HCT116 (cell line): Measurements from ENCODE around the gene KIRREL3. TPM values are rescaled to one million over a fixed set of nuclear protein-coding genes. Genes with fewer than 3 reads are reported as not detected.

Source experiments
- ATAC-seq: fragments of 200-7000 bp; cut with Tn5 transposase; 2 replicates; pipeline ENCODE4 v1.9.1; 2020; ENCODE audit warnings: mild to moderate bottlenecking, moderate library complexity
- BruUV-seq: library from RNA; stranded (reverse); fragments of 400-500 nt; replicated peaks from 2 replicates; lab custom pipeline; 2021; lab: Mats Ljungman, UMichigan
- CTCF ChIA-PET: fragments of 300-600 bp; sonication (Branson Sonifier 250); formaldehyde crosslinking; loops from one replicate; lab custom pipeline; 2021; ENCODE audit warnings: antibody characterized with exemption; lab: Charles Lee
- POLR2A ChIA-PET: fragments of 300-600, 350-600 bp; sonication (Branson Sonifier 250); formaldehyde crosslinking; loops from one replicate; lab custom pipeline; 2021; ENCODE audit warnings: antibody characterized with exemption; lab: Charles Lee
- RAD21 ChIA-PET, 2 experiments: fragments of 300-600 bp; sonication (Branson Sonifier 250); formaldehyde crosslinking; loops; one replicate each; lab custom pipeline; 2023; ENCODE audit warnings: low total read pairs in 2 of 2; ENCODE audit not compliant: uncharacterized antibody in 2 of 2, unreplicated experiment in 2 of 2, low non-redundant PET in 1 of 2; lab: Charles Lee
- DNase-seq: peaks from one replicate; pipeline ENCODE4 v3.0.0-alpha.2; 2010; ENCODE audit warnings: low read depth, low spot score
- H2AFZ ChIP-seq: fragments of 200-600 bp; shearing (Covaris generic), sonication (generic); 2 replicates; pipeline ENCODE4 v1.6.1; 2017; ENCODE audit warnings: low read depth, mixed run types, mixed read lengths, antibody characterized with exemption, low read length; ENCODE audit not compliant: poor library complexity, severe bottlenecking
- H3K27ac ChIP-seq: 2 replicates; pipeline ENCODE4 v1.5.1; 2012; ENCODE audit warnings: low read depth, low read length
- H3K27me3 ChIP-seq: fragments of 200-600 bp; sonication (generic); 2 replicates; pipeline ENCODE4 v1.6.1; 2016; ENCODE audit warnings: mixed run types, low read length, mixed read lengths; ENCODE audit not compliant: insufficient read depth
- H3K36me3 ChIP-seq, 2 experiments: fragments of 200-500 bp in 1 of 2; fragments of 200-600 bp in 1 of 2; sonication (Bioruptor generic) in 1 of 2; sonication (generic) in 1 of 2; 2 replicates each; pipeline versions ENCODE4 v1.5.1 to v1.6.1; 2014 to 2016; ENCODE audit warnings: low read length in 2 of 2, inconsistent platforms in 1 of 2, mixed read lengths in 1 of 2, mixed run types in 1 of 2; ENCODE audit not compliant: insufficient read depth in 2 of 2, control insufficient read depth in 1 of 2
- H3K4me1 ChIP-seq, 2 experiments: fragments of 200-600 bp in 1 of 2; sonication (generic) in 1 of 2; 2 replicates each; pipeline versions ENCODE4 v1.5.1 to v1.6.1; 2012 to 2017; ENCODE audit warnings: low read length in 2 of 2, inconsistent platforms in 1 of 2, mild to moderate bottlenecking in 1 of 2, mixed read lengths in 1 of 2, mixed run types in 1 of 2, moderate library complexity in 1 of 2; ENCODE audit not compliant: insufficient read depth in 2 of 2, control insufficient read depth in 1 of 2
- H3K4me2 ChIP-seq: fragments of 200-600 bp; sonication (generic); 2 replicates; pipeline ENCODE4 v1.6.1; 2017; ENCODE audit warnings: mixed run types, low read length, mixed read lengths
- H3K4me3 ChIP-seq, 2 experiments: fragments of 200-600 bp in 1 of 2; sonication (generic) in 1 of 2; replicated peaks in 1 of 2; 2 replicates each; pipeline ENCODE4 v1.5.1; 2011 to 2016; ENCODE audit warnings: low read length in 2 of 2, control low read depth in 1 of 2, low read depth in 1 of 2, mild to moderate bottlenecking in 1 of 2, mixed read lengths in 1 of 2, mixed run types in 1 of 2
- H3K79me2 ChIP-seq: fragments of 200-600 bp; sonication (generic); 2 replicates; pipeline ENCODE4 v1.6.1; 2017; ENCODE audit warnings: mild to moderate bottlenecking, mixed run types, low read length, moderate library complexity, mixed read lengths; ENCODE audit not compliant: insufficient read depth
- H3K9ac ChIP-seq: fragments of 200-600 bp; sonication (generic); 2 replicates; pipeline ENCODE4 v1.6.1; 2016; ENCODE audit warnings: low read length, mixed read lengths
- H3K9me2 ChIP-seq: fragments of 200-600 bp; sonication (generic), shearing (Covaris generic); 2 replicates; pipeline ENCODE4 v1.6.1; 2017; ENCODE audit warnings: mixed run types, mild to moderate bottlenecking, moderate library complexity; ENCODE audit not compliant: insufficient read depth
- H3K9me3 ChIP-seq, 2 experiments: fragments of 200-500 bp in 1 of 2; fragments of 200-600 bp in 1 of 2; sonication (Bioruptor generic) in 1 of 2; sonication (generic) in 1 of 2; 2 replicates each; pipeline ENCODE4 v1.6.1; 2014 to 2017; ENCODE audit warnings: low read length in 2 of 2, mixed read lengths in 2 of 2, inconsistent platforms in 1 of 2, low read depth in 1 of 2, mild to moderate bottlenecking in 1 of 2, mixed run types in 1 of 2, moderate library complexity in 1 of 2; ENCODE audit not compliant: control insufficient read depth in 1 of 2, insufficient read depth in 1 of 2
- H4K20me1 ChIP-seq: fragments of 200-600 bp; sonication (generic), shearing (Covaris generic); 2 replicates; pipeline ENCODE4 v1.6.1; 2017; ENCODE audit warnings: mixed run types, mild to moderate bottlenecking, moderate library complexity; ENCODE audit not compliant: insufficient read depth
- CBX3 ChIP-seq: IDR thresholded peaks from 2 replicates; pipeline ENCODE4 v1.6.1; 2012; ENCODE audit warnings: low read depth
- EZH2 ChIP-seq: fragments of 200-600 bp; sonication (generic); IDR thresholded peaks from 2 replicates; pipeline ENCODE4 v1.6.1; 2017; ENCODE audit warnings: antibody characterized with exemption, mixed run types
- FOSL1 ChIP-seq: IDR thresholded peaks from 2 replicates; pipeline ENCODE4 v1.6.1; 2012; ENCODE audit warnings: low read depth
- JUND ChIP-seq: IDR thresholded peaks from 2 replicates; pipeline ENCODE4 v1.6.1; 2012
- POLR2A ChIP-seq: IDR thresholded peaks from 2 replicates; pipeline ENCODE4 v1.7.0; 2011; ENCODE audit warnings: borderline replicate concordance; ENCODE audit not compliant: insufficient read depth, insufficient read length; ENCODE audit errors: extremely low read depth
- POLR2AphosphoS5 ChIP-seq: IDR thresholded peaks from 2 replicates; pipeline ENCODE4 v1.6.1; 2011; ENCODE audit warnings: mild to moderate bottlenecking, low read depth, low read length, moderate library complexity
- RAD21 ChIP-seq: IDR thresholded peaks from 2 replicates; pipeline ENCODE4 v1.6.1; 2012; ENCODE audit warnings: low read depth, mild to moderate bottlenecking
- SIN3A ChIP-seq: IDR thresholded peaks from 2 replicates; pipeline ENCODE4 v1.6.1; 2012; ENCODE audit warnings: low read depth
- SP1 ChIP-seq: IDR thresholded peaks from 2 replicates; pipeline ENCODE4 v1.6.1; 2012; ENCODE audit warnings: low read depth
- SRF ChIP-seq: IDR thresholded peaks from 2 replicates; pipeline ENCODE4 v1.6.1; 2012; ENCODE audit warnings: low read depth
- YY1 ChIP-seq: IDR thresholded peaks from 2 replicates; pipeline ENCODE4 v1.6.1; 2011; ENCODE audit warnings: low read length, low read depth, moderate library complexity, mild to moderate bottlenecking; ENCODE audit not compliant: insufficient replicate concordance; ENCODE audit errors: extremely low read depth
- ZNF274 ChIP-seq: fragments of 200-500 bp; sonication (Bioruptor generic); IDR thresholded peaks from 2 replicates; pipeline ENCODE4 v1.6.1; 2014; ENCODE audit warnings: mild to moderate bottlenecking, low read depth, low read length, inconsistent platforms
- intact Hi-C: fragments of 100-400 bp; cut with micrococcal nuclease; formaldehyde crosslinking; loops from 2 replicates; pipeline ENCODE4 v1.10.0; 2022
- total RNA-seq: library from RNA; stranded (reverse); gene quantifications from one replicate; pipeline ENCODE4 v1.2.1, GENCODE V29; 2021; ENCODE audit not compliant: unreplicated experiment
- TF ChIP-seq, protein P1 (sequence below): IDR thresholded peaks from 2 replicates; pipeline ENCODE4 v1.6.1; 2012
- TF ChIP-seq, protein P2 (sequence below): IDR thresholded peaks from 2 replicates; pipeline ENCODE4 v1.6.1; 2012; ENCODE audit warnings: low read depth
- TF ChIP-seq, protein P3 (sequence below): IDR thresholded peaks from 2 replicates; pipeline ENCODE4 v1.6.1; 2012
- TF ChIP-seq, protein P4 (sequence below), 3 experiments: fragments of 200-600 bp in 1 of 3; sonication (generic) in 1 of 3; IDR thresholded peaks in 2 of 3; conservative IDR thresholded peaks in 1 of 3; 2 replicates each; pipeline ENCODE4 v1.5.1; 2012 to 2017; ENCODE audit warnings: low read depth in 2 of 3, low read length in 2 of 3, antibody characterized with exemption in 1 of 3, borderline replicate concordance in 1 of 3, control low read depth in 1 of 3, mild to moderate bottlenecking in 1 of 3, mixed read lengths in 1 of 3, mixed run types in 1 of 3, moderate library complexity in 1 of 3; ENCODE audit not compliant: insufficient read depth in 1 of 3
- TF ChIP-seq, protein P5 (sequence below): IDR thresholded peaks from 2 replicates; pipeline ENCODE4 v1.6.1; 2011; ENCODE audit warnings: mild to moderate bottlenecking, low read length, moderate library complexity; ENCODE audit not compliant: insufficient replicate concordance; ENCODE audit errors: extremely low read depth

KIRREL3 gene
- total RNA-seq, 1 experiment from 2014 or later = not detected

DNA sequence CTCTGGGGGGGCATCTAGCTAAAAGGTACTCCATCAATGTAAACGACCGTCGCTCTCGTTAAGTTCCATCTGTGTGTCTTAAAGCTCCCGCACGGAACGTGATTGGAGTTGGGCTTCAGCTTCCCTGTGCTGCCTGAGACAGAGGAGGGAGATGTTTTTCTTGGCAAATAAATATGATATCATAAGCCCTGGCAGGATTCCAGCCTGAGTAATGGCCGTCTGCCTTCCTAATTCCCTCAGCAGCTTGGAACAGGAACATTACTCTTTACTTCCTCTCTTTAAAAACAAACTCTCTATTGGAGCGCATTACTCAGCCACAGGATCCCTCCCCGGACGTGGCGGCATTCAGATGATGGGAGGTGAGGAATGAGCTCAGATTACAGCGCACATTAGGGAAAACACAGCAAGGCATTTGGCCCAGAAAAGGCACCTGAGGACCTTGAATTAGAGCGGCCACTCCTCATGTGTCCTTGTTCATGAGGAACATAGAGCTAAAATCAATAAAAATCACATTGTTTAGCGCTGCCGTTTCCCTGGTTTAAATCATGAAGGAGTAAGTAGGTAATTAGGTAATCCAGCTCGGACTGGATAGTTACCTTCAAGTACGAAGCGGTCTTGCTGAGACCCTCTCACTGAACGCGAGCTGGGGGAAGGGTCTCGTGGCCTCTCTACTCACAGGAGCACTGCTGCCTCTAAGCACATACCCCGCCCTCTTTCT, 414.6 kb downstream of the KIRREL3 start:
- Histone ChIP-seq H3K9me3 (no peaks in the 10 kb centered on the region), H2AFZ (no peak overlapping the region), H3K4me1 (no peaks in the 10 kb centered on the region), H3K79me2 (no peaks in the 10 kb centered on the region), H3K9me2 (no peaks in the 10 kb centered on the region), H3K4me3 (no peak overlapping the region), H3K27me3 (peaks cover 16% of the 10 kb centered on the region; the same call in 1 of the 2 replicates), H4K20me1 (no peaks in the 10 kb centered on the region), H3K36me3 (no peaks in the 10 kb centered on the region), H3K27ac (no peak overlapping the region), H3K4me2 (no peak overlapping the region), H3K9ac (no peak overlapping the region)
- DNase-seq (no peak), ATAC-seq (no peak)
- POLR2A ChIA-PET = no interaction called here
- RAD21 ChIA-PET = no interaction called here
- intact Hi-C loops = no loop called here
- no peak for TF ChIP-seq EZH2
- TF ChIP-seq POLR2AphosphoS5 = no peak
- TF ChIP-seq SRF = no peak
- TF ChIP-seq, protein P1, sequence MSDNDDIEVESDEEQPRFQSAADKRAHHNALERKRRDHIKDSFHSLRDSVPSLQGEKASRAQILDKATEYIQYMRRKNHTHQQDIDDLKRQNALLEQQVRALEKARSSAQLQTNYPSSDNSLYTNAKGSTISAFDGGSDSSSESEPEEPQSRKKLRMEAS = no peak
- no peak for TF ChIP-seq POLR2A
- no peak for TF ChIP-seq FOSL1
- no peak for TF ChIP-seq YY1
- no peak for TF ChIP-seq JUND
- TF ChIP-seq SIN3A = no peak
- TF ChIP-seq, protein P2, sequence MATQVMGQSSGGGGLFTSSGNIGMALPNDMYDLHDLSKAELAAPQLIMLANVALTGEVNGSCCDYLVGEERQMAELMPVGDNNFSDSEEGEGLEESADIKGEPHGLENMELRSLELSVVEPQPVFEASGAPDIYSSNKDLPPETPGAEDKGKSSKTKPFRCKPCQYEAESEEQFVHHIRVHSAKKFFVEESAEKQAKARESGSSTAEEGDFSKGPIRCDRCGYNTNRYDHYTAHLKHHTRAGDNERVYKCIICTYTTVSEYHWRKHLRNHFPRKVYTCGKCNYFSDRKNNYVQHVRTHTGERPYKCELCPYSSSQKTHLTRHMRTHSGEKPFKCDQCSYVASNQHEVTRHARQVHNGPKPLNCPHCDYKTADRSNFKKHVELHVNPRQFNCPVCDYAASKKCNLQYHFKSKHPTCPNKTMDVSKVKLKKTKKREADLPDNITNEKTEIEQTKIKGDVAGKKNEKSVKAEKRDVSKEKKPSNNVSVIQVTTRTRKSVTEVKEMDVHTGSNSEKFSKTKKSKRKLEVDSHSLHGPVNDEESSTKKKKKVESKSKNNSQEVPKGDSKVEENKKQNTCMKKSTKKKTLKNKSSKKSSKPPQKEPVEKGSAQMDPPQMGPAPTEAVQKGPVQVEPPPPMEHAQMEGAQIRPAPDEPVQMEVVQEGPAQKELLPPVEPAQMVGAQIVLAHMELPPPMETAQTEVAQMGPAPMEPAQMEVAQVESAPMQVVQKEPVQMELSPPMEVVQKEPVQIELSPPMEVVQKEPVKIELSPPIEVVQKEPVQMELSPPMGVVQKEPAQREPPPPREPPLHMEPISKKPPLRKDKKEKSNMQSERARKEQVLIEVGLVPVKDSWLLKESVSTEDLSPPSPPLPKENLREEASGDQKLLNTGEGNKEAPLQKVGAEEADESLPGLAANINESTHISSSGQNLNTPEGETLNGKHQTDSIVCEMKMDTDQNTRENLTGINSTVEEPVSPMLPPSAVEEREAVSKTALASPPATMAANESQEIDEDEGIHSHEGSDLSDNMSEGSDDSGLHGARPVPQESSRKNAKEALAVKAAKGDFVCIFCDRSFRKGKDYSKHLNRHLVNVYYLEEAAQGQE = no peak
- TF ChIP-seq, protein P3, sequence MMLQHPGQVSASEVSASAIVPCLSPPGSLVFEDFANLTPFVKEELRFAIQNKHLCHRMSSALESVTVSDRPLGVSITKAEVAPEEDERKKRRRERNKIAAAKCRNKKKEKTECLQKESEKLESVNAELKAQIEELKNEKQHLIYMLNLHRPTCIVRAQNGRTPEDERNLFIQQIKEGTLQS = no peak
- TF ChIP-seq RAD21 = no peak
- TF ChIP-seq, protein P4, sequence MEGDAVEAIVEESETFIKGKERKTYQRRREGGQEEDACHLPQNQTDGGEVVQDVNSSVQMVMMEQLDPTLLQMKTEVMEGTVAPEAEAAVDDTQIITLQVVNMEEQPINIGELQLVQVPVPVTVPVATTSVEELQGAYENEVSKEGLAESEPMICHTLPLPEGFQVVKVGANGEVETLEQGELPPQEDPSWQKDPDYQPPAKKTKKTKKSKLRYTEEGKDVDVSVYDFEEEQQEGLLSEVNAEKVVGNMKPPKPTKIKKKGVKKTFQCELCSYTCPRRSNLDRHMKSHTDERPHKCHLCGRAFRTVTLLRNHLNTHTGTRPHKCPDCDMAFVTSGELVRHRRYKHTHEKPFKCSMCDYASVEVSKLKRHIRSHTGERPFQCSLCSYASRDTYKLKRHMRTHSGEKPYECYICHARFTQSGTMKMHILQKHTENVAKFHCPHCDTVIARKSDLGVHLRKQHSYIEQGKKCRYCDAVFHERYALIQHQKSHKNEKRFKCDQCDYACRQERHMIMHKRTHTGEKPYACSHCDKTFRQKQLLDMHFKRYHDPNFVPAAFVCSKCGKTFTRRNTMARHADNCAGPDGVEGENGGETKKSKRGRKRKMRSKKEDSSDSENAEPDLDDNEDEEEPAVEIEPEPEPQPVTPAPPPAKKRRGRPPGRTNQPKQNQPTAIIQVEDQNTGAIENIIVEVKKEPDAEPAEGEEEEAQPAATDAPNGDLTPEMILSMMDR (IDR thresholded peaks at IDR 0.05 in 2 of 3, conservative IDR thresholded peaks at IDR 0.05 in 1 of 3; ENCODE audit: borderline replicate concordance in 1 of 3, insufficient read depth in 1 of 3, low read depth in 2 of 3, low read length in 2 of 3) = no peak
- TF ChIP-seq CBX3 = no peak
- no peak for TF ChIP-seq SP1
- TF ChIP-seq ZNF274 = no peak
- TF ChIP-seq, protein P5, sequence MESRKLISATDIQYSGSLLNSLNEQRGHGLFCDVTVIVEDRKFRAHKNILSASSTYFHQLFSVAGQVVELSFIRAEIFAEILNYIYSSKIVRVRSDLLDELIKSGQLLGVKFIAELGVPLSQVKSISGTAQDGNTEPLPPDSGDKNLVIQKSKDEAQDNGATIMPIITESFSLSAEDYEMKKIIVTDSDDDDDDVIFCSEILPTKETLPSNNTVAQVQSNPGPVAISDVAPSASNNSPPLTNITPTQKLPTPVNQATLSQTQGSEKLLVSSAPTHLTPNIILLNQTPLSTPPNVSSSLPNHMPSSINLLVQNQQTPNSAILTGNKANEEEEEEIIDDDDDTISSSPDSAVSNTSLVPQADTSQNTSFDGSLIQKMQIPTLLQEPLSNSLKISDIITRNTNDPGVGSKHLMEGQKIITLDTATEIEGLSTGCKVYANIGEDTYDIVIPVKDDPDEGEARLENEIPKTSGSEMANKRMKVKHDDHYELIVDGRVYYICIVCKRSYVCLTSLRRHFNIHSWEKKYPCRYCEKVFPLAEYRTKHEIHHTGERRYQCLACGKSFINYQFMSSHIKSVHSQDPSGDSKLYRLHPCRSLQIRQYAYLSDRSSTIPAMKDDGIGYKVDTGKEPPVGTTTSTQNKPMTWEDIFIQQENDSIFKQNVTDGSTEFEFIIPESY = no peak
- no TSS peak for BruUV-seq
- CTCF ChIA-PET = no interaction called here
